ENCODE data around the gene RPP25.

DNA sequence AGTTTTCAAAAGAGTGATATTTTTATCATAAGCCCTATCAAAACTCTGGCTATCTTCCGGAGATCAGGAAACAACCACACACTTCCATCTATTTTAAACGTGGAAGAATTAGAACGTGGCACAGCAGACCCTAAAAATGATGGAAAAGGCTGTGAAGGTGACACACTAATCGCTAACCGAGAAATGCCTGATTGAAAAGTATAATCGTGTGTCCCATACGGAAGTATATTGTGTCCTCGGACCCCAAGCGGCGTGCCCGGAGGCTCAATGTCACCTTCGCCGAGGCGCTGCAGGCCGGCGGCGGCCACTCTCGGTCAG is 19.3 kb downstream of the RPP25 start:
- TF ChIP-seq, protein P1, sequence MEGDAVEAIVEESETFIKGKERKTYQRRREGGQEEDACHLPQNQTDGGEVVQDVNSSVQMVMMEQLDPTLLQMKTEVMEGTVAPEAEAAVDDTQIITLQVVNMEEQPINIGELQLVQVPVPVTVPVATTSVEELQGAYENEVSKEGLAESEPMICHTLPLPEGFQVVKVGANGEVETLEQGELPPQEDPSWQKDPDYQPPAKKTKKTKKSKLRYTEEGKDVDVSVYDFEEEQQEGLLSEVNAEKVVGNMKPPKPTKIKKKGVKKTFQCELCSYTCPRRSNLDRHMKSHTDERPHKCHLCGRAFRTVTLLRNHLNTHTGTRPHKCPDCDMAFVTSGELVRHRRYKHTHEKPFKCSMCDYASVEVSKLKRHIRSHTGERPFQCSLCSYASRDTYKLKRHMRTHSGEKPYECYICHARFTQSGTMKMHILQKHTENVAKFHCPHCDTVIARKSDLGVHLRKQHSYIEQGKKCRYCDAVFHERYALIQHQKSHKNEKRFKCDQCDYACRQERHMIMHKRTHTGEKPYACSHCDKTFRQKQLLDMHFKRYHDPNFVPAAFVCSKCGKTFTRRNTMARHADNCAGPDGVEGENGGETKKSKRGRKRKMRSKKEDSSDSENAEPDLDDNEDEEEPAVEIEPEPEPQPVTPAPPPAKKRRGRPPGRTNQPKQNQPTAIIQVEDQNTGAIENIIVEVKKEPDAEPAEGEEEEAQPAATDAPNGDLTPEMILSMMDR (IDR thresholded peaks at IDR 0.05; ENCODE audit: low read length), result no peak
- TF ChIP-seq EZH2 (IDR thresholded peaks at IDR 0.05; ENCODE audit: borderline replicate concordance, low read length), result no peak

All from OCI-LY1 (cell line).